Mucosa of rectum (tissue), 2 donors: ENCODE results near the gene CNOT2.

Experiments
- H3K27ac ChIP-seq, 2 donors: one replicate each; pipeline ENCODE4 v1.7.0; 2013; ENCODE audit warnings: inconsistent platforms in 2 of 2, low read depth in 2 of 2, low read length in 2 of 2
- H3K27me3 ChIP-seq, 2 donors: one replicate each; pipeline ENCODE4 v1.7.0; 2013; ENCODE audit warnings: low read length in 2 of 2; ENCODE audit not compliant: control insufficient read depth in 2 of 2, insufficient read depth in 2 of 2
- H3K36me3 ChIP-seq, 2 donors: one replicate each; pipeline ENCODE4 v1.7.0; 2013; ENCODE audit warnings: low read length in 2 of 2; ENCODE audit not compliant: control insufficient read depth in 2 of 2, insufficient read depth in 2 of 2
- H3K4me1 ChIP-seq, 2 donors: one replicate each; pipeline ENCODE4 v1.7.0; 2013; ENCODE audit warnings: low read length in 2 of 2, mild to moderate bottlenecking in 1 of 2; ENCODE audit not compliant: control insufficient read depth in 2 of 2, insufficient read depth in 2 of 2
- H3K4me3 ChIP-seq, 2 donors: one replicate each; pipeline ENCODE4 v1.7.0; 2013; ENCODE audit warnings: low read length in 2 of 2
- H3K9ac ChIP-seq, 2 donors: one replicate each; pipeline ENCODE4 v1.7.0; 2013; ENCODE audit warnings: low read length in 2 of 2, low read depth in 1 of 2, mild to moderate bottlenecking in 1 of 2
- H3K9me3 ChIP-seq, 2 donors: one replicate each; pipeline ENCODE4 v1.7.0; 2013; ENCODE audit warnings: low read length in 2 of 2; ENCODE audit not compliant: control insufficient read depth in 2 of 2
- donor health status: healthy.
- donor health status: Normal muscosa, but diverticular disease.

CNOT2 gene

DNA sequence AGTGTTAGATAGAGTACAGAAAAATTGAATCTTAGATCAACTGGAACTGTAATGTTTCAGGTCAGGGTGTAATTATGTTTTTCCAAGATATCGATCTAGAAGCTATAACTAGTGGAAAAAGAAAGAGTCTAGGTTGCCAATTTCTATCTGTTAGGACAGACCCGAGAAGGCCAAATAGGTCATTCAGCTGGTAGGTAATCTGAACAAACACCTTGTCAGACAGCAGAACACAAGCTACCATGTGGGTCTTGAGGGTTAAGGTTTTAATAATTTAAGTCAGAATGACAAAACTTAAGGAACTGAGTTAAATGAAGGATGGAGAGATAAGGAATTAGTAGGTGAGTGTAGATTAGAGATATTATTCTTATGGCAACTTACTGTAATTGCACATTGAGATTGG is 78.0 kb downstream of the CNOT2 start:
- H3K4me1 ChIP-seq: no peaks in the 10 kb centered on the region
- H3K27ac ChIP-seq: no peak overlapping the region
- H3K4me3 ChIP-seq: no peak overlapping the region
- H3K9me3 ChIP-seq: no peaks in the 10 kb centered on the region
- no peaks in the 10 kb centered on the region for H3K27me3 ChIP-seq
- H3K9ac ChIP-seq: no peak overlapping the region
- H3K36me3 ChIP-seq: peaks cover 9 to 17% of the 10 kb centered on the region in 2 donors

GRCh38 chr12:70327541-70327940 is 84.3 kb downstream of the CNOT2 start:
- H3K4me3 ChIP-seq: no peak overlapping the region
- H3K27me3 ChIP-seq: no peaks in the 10 kb centered on the region
- H3K9me3 ChIP-seq: no peaks in the 10 kb centered on the region
- H3K9ac ChIP-seq: no peak overlapping the region
- H3K4me1 ChIP-seq: no peaks in the 10 kb centered on the region
- no peak overlapping the region for H3K27ac ChIP-seq
- peaks cover 4 to 15% of the 10 kb centered on the region in 2 donors for H3K36me3 ChIP-seq

- Histone ChIP-seq H3K9me3 (no peaks in the 10 kb centered on the region), H3K27ac (no peak overlapping the region), H3K27me3 (no peaks in the 10 kb centered on the region), H3K9ac (no peak overlapping the region), H3K4me1 (no peaks in the 10 kb centered on the region), H3K36me3 (peaks cover 7% of the 10 kb centered on the region in 2 donors), H3K4me3 (no peak overlapping the region)
These were observed 86.5 kb downstream of the CNOT2 start for GRCh38 chr12:70329728-70330127.

- no peaks in the 10 kb centered on the region for H3K9me3 ChIP-seq
- H3K36me3 ChIP-seq: peaks cover 7 to 8% of the 10 kb centered on the region in 2 donors
- no peaks in the 10 kb centered on the region for H3K27me3 ChIP-seq
- no peak overlapping the region for H3K27ac ChIP-seq
- no peak overlapping the region for H3K4me3 ChIP-seq
- H3K9ac ChIP-seq: no peak overlapping the region
- H3K4me1 ChIP-seq: no peaks in the 10 kb centered on the region
These were observed 86.9 kb downstream of the CNOT2 start for GRCh38 chr12:70330158-70330557.

DNA sequence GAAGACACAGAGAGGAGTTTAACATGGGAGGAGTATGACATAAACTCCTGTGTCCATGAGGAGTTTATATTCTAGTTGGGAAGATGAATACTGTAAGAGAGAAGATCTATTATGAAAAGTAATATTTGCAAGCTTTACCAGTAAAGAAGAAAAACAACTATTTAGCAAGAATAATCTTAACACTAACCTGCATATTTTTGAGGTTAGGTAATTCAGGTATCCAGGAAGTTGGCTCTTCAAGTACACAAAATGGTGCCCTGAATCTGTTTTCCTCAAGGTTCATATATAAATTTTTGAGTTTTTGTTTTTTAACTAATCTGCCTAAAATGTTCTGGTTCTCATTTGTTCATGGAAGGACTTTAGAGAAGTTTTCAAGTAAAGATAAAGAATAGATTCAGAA is 89.0 kb downstream of the CNOT2 start:
- no peak overlapping the region for H3K9ac ChIP-seq
- no peaks in the 10 kb centered on the region for H3K27me3 ChIP-seq
- no peak overlapping the region for H3K4me3 ChIP-seq
- no peaks in the 10 kb centered on the region for H3K4me1 ChIP-seq
- H3K9me3 ChIP-seq: no peaks in the 10 kb centered on the region
- no peak overlapping the region for H3K27ac ChIP-seq
- peaks cover 13 to 18% of the 10 kb centered on the region in 2 donors for H3K36me3 ChIP-seq

- H3K4me3 ChIP-seq: no peak overlapping the region
- H3K9me3 ChIP-seq: no peaks in the 10 kb centered on the region
- no peak overlapping the region for H3K9ac ChIP-seq
- no peaks in the 10 kb centered on the region for H3K4me1 ChIP-seq
- no peaks in the 10 kb centered on the region for H3K27me3 ChIP-seq
- H3K36me3 ChIP-seq: peaks cover 28 to 34% of the 10 kb centered on the region in 2 donors
- no peak overlapping the region for H3K27ac ChIP-seq
These were observed 91.5 kb downstream of the CNOT2 start for GRCh38 chr12:70334742-70335141.

- H3K36me3 ChIP-seq: peaks cover 44 to 53% of the 10 kb centered on the region in 2 donors
- no peaks in the 10 kb centered on the region for H3K4me1 ChIP-seq
- no peak overlapping the region for H3K4me3 ChIP-seq
- no peaks in the 10 kb centered on the region for H3K9me3 ChIP-seq
- H3K9ac ChIP-seq: no peak overlapping the region
- H3K27me3 ChIP-seq: no peaks in the 10 kb centered on the region
- H3K27ac ChIP-seq: no peak overlapping the region
These were observed 95.3 kb downstream of the CNOT2 start for GRCh38 chr12:70338531-70338930.

- no peak overlapping the region for H3K9ac ChIP-seq
- H3K27me3 ChIP-seq: no peaks in the 10 kb centered on the region
- H3K4me1 ChIP-seq: no peaks in the 10 kb centered on the region
- no peak overlapping the region for H3K4me3 ChIP-seq
- no peak overlapping the region for H3K27ac ChIP-seq
- H3K9me3 ChIP-seq: no peaks in the 10 kb centered on the region
- peaks cover 18 to 24% of the 10 kb centered on the region in 2 donors for H3K36me3 ChIP-seq
These were observed 107.8 kb downstream of the CNOT2 start for GRCh38 chr12:70351076-70351475.

- Histone ChIP-seq H3K36me3 (peaks cover 10 to 12% of the 10 kb centered on the region in 2 donors), H3K27ac (no peak overlapping the region), H3K4me3 (no peak overlapping the region), H3K9ac (no peak overlapping the region), H3K9me3 (no peaks in the 10 kb centered on the region), H3K4me1 (no peaks in the 10 kb centered on the region), H3K27me3 (no peaks in the 10 kb centered on the region)
These were observed 110.8 kb downstream of the CNOT2 start for GRCh38 chr12:70353780-70354660.

DNA sequence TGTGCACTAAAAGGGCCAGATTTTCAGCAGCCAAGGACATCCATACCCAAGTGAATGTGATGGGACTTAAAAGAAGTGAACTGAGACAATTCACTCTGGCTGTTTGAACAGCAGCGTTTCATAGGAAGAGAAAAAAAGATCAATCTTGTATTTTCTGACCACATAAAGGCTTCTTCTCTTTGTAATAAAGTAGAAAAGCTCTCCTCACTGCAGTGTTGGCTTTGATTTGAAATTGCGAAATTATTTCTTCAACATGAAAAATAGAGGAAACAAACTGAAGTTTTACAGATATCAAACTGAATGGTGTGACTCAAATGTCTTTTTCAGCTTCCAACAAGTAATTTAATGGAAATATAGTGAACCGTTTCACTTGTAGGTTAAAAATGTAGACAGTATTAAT is 111.6 kb downstream of the CNOT2 start:
- Histone ChIP-seq H3K36me3 (peaks cover 10 to 12% of the 10 kb centered on the region in 2 donors), H3K4me1 (no peaks in the 10 kb centered on the region), H3K27ac (no peak overlapping the region), H3K9me3 (no peaks in the 10 kb centered on the region), H3K4me3 (no peak overlapping the region), H3K27me3 (no peaks in the 10 kb centered on the region), H3K9ac (no peak overlapping the region)
